SJSA1 (cell line): ENCODE data around the gene TCTN2. TPM values are rescaled to one million over a fixed set of nuclear protein-coding genes. Genes with fewer than 3 reads are reported as not detected.

Source experiments
- DNase-seq, 2 experiments: peaks; one replicate each; pipeline ENCODE4 v3.0.0-alpha.2; 2015 to 2020; ENCODE audit warnings: low spot score in 2 of 2, low read depth in 1 of 2
- H3K27ac ChIP-seq: fragments of 250-450 bp; sonication (Bioruptor Pico); 2 replicates; pipeline ENCODE4 v1.5.1; 2020; ENCODE audit warnings: mild to moderate bottlenecking, moderate library complexity
- H3K27me3 ChIP-seq: fragments of 250-450 bp; sonication (Bioruptor Pico); replicated peaks from 2 replicates; pipeline ENCODE4 v1.5.1; 2020; ENCODE audit warnings: mild to moderate bottlenecking, moderate library complexity
- H3K36me3 ChIP-seq: fragments of 250-450 bp; sonication (Bioruptor Pico); 2 replicates; pipeline ENCODE4 v1.5.1; 2020; ENCODE audit warnings: mild to moderate bottlenecking
- H3K4me1 ChIP-seq: fragments of 250-450 bp; sonication (Bioruptor Pico); replicated peaks from 2 replicates; pipeline ENCODE4 v1.6.1; 2021; ENCODE audit warnings: mild to moderate bottlenecking
- H3K4me3 ChIP-seq: fragments of 250-450 bp; sonication (Bioruptor Pico); 2 replicates; pipeline ENCODE4 v1.5.1; 2020; ENCODE audit warnings: mild to moderate bottlenecking
- H3K9me3 ChIP-seq: fragments of 250-450 bp; sonication (Bioruptor Pico); replicated peaks from 2 replicates; pipeline ENCODE4 v1.5.1; 2020; ENCODE audit warnings: mild to moderate bottlenecking
- total RNA-seq: library from RNA; depleted of rRNA; stranded (reverse); fragments of >200 nt; shearing (Covaris generic); gene quantifications from 2 replicates; pipeline ENCODE4 v1.2.3, GENCODE V29; 2014

The TCTN2 gene
- total RNA-seq, 1 experiment from 2014 or later, result 7.5 TPM

DNA sequence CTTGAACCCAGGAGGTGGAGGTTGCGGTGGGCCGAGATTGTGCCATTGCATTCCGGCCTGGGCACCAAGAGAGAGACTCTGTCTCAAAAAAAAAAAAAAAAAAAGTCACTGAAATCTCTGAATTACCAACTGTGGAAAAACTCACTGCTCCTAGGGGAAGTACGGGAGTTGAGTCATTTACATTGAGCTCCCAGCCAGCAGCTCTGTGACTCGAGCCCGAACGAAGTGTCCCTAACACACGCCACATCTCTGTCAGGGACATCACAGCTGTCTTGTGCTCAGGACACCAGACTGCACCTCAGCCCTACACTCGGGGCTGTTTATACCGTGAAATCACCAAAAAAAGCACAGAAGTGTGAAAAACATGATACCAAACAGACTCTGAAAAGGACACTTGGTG lies 62.3 kb downstream of the TCTN2 start:
- H3K27me3 ChIP-seq, result no peaks in the 10 kb centered on the region
- H3K4me1 ChIP-seq, result no peaks in the 10 kb centered on the region
- no peak overlapping the region for H3K4me3 ChIP-seq
- H3K27ac ChIP-seq, result no peak overlapping the region
- no peak for DNase-seq
- H3K36me3 ChIP-seq, result peaks cover 32% of the 10 kb centered on the region
- H3K9me3 ChIP-seq, result no peaks in the 10 kb centered on the region

GRCh38 chr12:123734268-123734667 lies 63.4 kb downstream of the TCTN2 start:
- no peaks in the 10 kb centered on the region for H3K27me3 ChIP-seq
- H3K4me1 ChIP-seq, result no peaks in the 10 kb centered on the region
- no peaks in the 10 kb centered on the region for H3K9me3 ChIP-seq
- peaks cover 41% of the 10 kb centered on the region for H3K36me3 ChIP-seq
- H3K4me3 ChIP-seq, result no peak overlapping the region
- H3K27ac ChIP-seq, result no peak overlapping the region
- DNase-seq, result no peak

DNA sequence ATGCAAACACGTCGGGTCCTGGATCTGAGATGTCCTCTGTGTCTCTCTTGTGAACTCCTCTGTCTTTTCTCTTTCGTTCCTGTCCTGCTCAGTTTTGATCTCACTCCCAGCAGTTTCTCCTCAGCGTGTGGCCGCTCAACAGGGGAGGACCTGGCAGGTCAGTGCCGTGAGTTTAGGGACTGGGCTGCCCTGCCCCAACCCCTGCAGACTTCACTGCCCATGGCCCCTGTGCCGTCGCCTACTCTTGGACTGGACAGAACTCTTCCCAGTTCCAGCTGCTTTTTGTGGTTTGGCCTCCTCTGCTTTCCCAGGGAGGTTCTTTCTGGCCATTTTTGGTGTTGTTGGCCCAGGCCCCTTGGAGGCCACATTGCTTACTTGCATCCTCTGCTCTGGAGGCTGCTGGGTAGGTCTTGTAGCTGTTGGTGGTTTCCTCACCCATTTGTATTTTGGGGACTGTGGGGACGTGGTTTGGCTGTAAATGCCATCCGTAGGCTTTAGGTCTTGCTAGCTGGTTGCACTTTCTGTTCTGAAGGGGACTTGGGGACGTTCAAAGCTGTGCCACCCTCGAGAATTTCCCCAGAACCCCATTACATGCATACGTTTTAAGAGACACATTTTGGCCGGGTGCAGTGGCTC lies 71.1 kb downstream of the TCTN2 start:
- H3K4me3 ChIP-seq, result no peak overlapping the region
- H3K36me3 ChIP-seq, result peaks cover 49% of the 10 kb centered on the region
- no peak overlapping the region for H3K27ac ChIP-seq
- no peaks in the 10 kb centered on the region for H3K4me1 ChIP-seq
- H3K27me3 ChIP-seq, result no peaks in the 10 kb centered on the region
- no peaks in the 10 kb centered on the region for H3K9me3 ChIP-seq
- no peak for DNase-seq

DNA sequence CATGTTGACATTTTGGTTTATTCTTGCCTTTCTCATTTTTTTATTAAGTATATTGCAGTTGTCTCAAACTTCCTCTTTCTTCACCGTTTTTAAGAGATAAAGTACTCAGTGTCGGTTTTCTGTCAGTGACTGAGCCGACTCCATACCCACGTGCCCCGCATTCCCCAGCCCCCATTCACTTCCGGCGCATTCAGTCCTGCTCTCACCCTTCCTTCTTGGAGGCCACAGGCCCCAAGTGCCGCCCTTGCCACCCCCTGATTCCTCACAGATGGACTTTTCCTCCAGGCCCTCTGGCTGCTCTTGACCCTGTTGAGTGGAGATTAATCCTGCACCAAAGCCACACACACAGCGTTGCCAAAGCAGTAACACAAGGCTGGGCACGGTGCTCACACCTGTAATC lies 72.1 kb downstream of the TCTN2 start:
- no peaks in the 10 kb centered on the region for H3K27me3 ChIP-seq
- no peak overlapping the region for H3K27ac ChIP-seq
- peaks cover 42% of the 10 kb centered on the region for H3K36me3 ChIP-seq
- H3K9me3 ChIP-seq, result no peaks in the 10 kb centered on the region
- no peak overlapping the region for H3K4me3 ChIP-seq
- H3K4me1 ChIP-seq, result no peaks in the 10 kb centered on the region
- DNase-seq, result no peak

- H3K27me3 ChIP-seq, result no peaks in the 10 kb centered on the region
- DNase-seq, result no peak
- H3K36me3 ChIP-seq, result peaks cover 41% of the 10 kb centered on the region
- no peaks in the 10 kb centered on the region for H3K9me3 ChIP-seq
- H3K27ac ChIP-seq, result no peak overlapping the region
- no peaks in the 10 kb centered on the region for H3K4me1 ChIP-seq
- H3K4me3 ChIP-seq, result no peak overlapping the region
Observed at GRCh38 chr12:123744836-123745235, 73.9 kb downstream of the TCTN2 start.

DNA sequence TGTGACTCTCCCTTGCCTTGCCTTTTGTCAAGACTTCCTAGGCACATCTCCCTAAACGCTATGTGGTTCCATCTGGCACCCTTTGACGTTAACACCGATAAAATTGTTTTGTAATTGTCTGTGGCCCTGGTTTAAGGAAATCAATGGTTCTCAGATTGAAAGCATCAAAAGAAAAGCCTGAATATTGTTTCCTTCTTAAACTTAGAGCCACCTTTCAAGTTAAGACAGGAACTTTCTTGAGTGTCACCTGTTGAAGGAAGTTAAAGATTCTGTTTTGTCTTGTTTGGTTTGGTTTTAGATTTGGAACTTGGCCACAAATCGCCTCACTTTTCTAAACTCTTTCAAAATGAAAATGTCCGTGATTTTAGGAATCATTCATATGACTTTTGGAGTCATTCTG lies 76.4 kb downstream of the TCTN2 start:
- Histone ChIP-seq H3K4me1 (no peaks in the 10 kb centered on the region), H3K9me3 (no peaks in the 10 kb centered on the region), H3K4me3 (no peak overlapping the region), H3K27me3 (no peaks in the 10 kb centered on the region), H3K27ac (no peak overlapping the region), H3K36me3 (peaks cover 39% of the 10 kb centered on the region)
- no peak for DNase-seq

DNA sequence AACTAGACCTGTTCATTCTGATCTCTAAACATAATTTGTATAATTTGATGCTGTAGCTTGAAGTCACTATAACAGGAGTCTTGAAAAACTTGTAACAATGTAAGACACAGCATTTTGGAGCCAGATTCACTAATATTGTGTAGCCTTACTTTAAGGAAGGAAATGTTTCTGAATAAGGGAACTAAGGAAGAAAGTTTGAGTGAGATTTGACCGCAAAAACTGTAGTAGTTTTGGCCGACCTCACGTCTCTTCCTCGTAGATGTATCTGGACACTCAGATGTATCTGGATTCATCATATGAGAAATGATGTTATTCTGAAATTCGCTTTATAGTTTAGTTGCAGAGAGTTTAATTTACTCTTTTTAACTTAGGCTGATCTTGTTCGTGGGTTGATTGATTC lies 77.2 kb downstream of the TCTN2 start:
- DNase-seq, result no peak
- Histone ChIP-seq H3K27me3 (no peaks in the 10 kb centered on the region), H3K9me3 (no peaks in the 10 kb centered on the region), H3K36me3 (peaks cover 37% of the 10 kb centered on the region), H3K4me3 (no peak overlapping the region), H3K27ac (no peak overlapping the region), H3K4me1 (no peaks in the 10 kb centered on the region)

- H3K27ac ChIP-seq, result no peak overlapping the region
- no peaks in the 10 kb centered on the region for H3K9me3 ChIP-seq
Observed at GRCh38 chr12:123748661-123749060, 77.7 kb downstream of the TCTN2 start.

GRCh38 chr12:123749355-123749754 lies 78.4 kb downstream of the TCTN2 start:
- Histone ChIP-seq H3K9me3 (no peaks in the 10 kb centered on the region), H3K36me3 (peaks cover 25% of the 10 kb centered on the region), H3K27me3 (no peaks in the 10 kb centered on the region), H3K27ac (no peak overlapping the region), H3K4me1 (no peaks in the 10 kb centered on the region), H3K4me3 (no peak overlapping the region)
- DNase-seq, result no peak

More at GRCh38 chr12:123748661-123749060, 77.7 kb downstream of the TCTN2 start:
- H3K36me3 ChIP-seq, result peaks cover 32% of the 10 kb centered on the region
- no peak for DNase-seq
- H3K4me3 ChIP-seq, result no peak overlapping the region
- no peaks in the 10 kb centered on the region for H3K4me1 ChIP-seq
- H3K27me3 ChIP-seq, result no peaks in the 10 kb centered on the region

- no peaks in the 10 kb centered on the region for H3K9me3 ChIP-seq
- no peak overlapping the region for H3K27ac ChIP-seq
- H3K27me3 ChIP-seq, result no peaks in the 10 kb centered on the region
- no peak overlapping the region for H3K4me3 ChIP-seq
- no peak for DNase-seq
- peaks cover 18% of the 10 kb centered on the region for H3K36me3 ChIP-seq
- no peaks in the 10 kb centered on the region for H3K4me1 ChIP-seq
Observed at GRCh38 chr12:123750159-123750656, 79.3 kb downstream of the TCTN2 start.

DNA sequence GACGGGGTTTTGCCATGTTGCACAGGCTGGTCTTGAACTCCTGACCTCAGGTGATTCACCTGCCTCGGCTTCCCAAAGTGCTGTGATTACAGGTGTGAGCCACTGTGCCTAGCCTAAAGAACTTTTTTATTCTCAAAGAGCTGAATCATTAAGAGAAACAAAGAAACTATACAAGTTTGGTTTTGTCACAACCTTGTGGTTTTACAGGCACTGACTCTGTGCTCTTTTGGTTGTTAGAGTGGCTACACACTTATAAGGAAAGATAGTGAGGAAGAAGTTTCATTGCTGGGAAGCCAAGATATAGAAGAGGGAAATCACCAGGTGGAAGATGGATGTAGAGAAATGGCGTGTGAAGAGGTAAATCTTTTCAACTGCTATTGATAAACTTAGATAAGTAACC lies 81.1 kb downstream of the TCTN2 start:
- no peak for DNase-seq
- Histone ChIP-seq H3K4me1 (no peaks in the 10 kb centered on the region), H3K4me3 (no peak overlapping the region), H3K36me3 (peaks cover 18% of the 10 kb centered on the region), H3K27ac (no peak overlapping the region), H3K27me3 (no peaks in the 10 kb centered on the region), H3K9me3 (no peaks in the 10 kb centered on the region)

- Histone ChIP-seq H3K36me3 (peaks cover 7% of the 10 kb centered on the region), H3K27me3 (no peaks in the 10 kb centered on the region), H3K27ac (no peak overlapping the region), H3K4me1 (no peaks in the 10 kb centered on the region), H3K4me3 (no peak overlapping the region), H3K9me3 (no peaks in the 10 kb centered on the region)
- no peak for DNase-seq
Observed at GRCh38 chr12:123754041-123754772, 83.3 kb downstream of the TCTN2 start.

DNA sequence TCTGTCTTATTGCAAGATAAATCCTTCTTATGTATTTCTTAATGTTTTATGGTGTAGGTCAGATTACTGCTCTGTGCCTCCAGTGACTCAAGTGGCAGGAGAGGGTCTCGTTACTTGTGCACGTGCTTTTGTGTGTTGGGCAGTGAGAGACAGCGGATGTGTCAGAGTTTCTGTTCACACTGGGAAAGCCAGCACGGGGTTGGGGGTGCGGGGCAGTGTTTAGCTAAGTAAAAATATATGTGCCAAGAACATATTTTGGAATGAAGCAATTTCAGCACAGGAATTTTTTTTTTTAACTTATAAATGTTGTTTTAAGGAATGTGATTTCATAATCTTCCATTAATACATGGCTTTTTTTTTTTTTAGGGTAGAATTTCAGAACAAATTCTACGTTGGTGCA lies 86.6 kb downstream of the TCTN2 start:
- Histone ChIP-seq H3K9me3 (no peaks in the 10 kb centered on the region), H3K27ac (no peak overlapping the region), H3K27me3 (peaks cover 11% of the 10 kb centered on the region), H3K4me1 (peaks cover 9% of the 10 kb centered on the region), H3K36me3 (no peaks in the 10 kb centered on the region; the same call in none of the 2 replicates), H3K4me3 (no peak overlapping the region)
- no peak for DNase-seq
